Measurements from ENCODE around the gene MRC2. TPM values are rescaled to one million over a fixed set of nuclear protein-coding genes. Genes with fewer than 3 reads are reported as not detected.

Gene MRC2
- total RNA-seq, 1 donor from 2014 or later, result 361 TPM

DNA sequence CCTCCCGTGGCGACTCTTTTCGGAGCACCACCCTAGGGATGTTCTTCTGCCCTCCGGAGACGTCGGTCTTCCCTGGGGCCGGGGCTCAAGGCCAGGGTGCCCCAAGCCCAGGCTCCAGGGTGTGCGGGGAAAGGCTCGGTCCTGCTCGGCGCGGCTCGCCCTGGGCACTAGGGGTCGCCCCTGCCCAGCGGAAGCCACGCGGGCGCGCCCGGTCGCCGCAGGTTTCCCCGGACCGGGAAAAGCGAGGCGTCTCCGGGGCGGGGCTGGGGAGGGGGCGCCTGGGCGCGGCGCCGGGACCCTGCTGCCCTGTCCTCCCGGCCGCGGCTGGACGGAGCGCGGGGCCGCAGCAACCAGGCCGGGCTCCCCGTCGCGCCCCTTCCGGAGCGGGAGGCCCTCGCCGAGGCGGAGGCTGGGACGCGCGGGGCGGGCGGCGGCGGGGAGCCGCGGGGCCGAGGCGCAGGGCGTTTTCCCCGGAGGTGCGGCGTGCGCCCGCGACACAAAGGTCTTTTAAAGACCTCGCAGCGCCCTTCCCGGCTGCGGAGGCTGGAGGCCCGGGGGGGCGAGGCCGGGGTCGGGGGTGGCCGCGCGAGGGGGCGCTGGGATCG, 76.4 kb downstream of the MRC2 start:
- H3K9ac ChIP-seq (ENCODE audit: low read length), result peak overlapping the region; percentile 90
- H2AFZ ChIP-seq (ENCODE audit: low read depth, low read length), result peak overlapping the region; percentile 86
- Mint-ChIP-seq H3K27me3 (ENCODE audit: low read depth, unreplicated experiment) (peaks cover 4% of the 10 kb centered on the region), H3K4me1 (ENCODE audit: low read depth, unreplicated experiment) (peaks cover 12% of the 10 kb centered on the region), H3K27ac (ENCODE audit: unreplicated experiment) (no peak overlapping the region), H3K36me3 (ENCODE audit: low read depth, unreplicated experiment) (peaks cover 10% of the 10 kb centered on the region), H3K9me3 (ENCODE audit: unreplicated experiment) (peaks cover 6% of the 10 kb centered on the region), H3K4me3 (ENCODE audit: unreplicated experiment) (no peak overlapping the region)
- TF ChIP-seq EZH2 (IDR thresholded peaks at IDR 0.05; ENCODE audit: insufficient read depth, low read length), result no peak
- TF ChIP-seq CTCF (IDR thresholded peaks at IDR 0.05; ENCODE audit: insufficient read depth, low read depth, low read length), result peak; percentile 33
- peak; percentile 22 for DNase-seq (ENCODE audit: low read depth)
- H3K27me3 ChIP-seq (ENCODE audit: insufficient read depth, low read length), result no peaks in the 10 kb centered on the region
- no peak for FAIRE-seq
- peak overlapping the region; percentile 98 for H3K4me2 ChIP-seq (ENCODE audit: low read length)
- peak overlapping the region; percentile 71 for H3K27ac ChIP-seq (ENCODE audit: low read depth, low read length)
- peaks cover 29% of the 10 kb centered on the region for H3K4me1 ChIP-seq (ENCODE audit: insufficient read depth, low read length)
- peaks cover 5% of the 10 kb centered on the region for H3K9me3 ChIP-seq (ENCODE audit: insufficient read depth, low read depth, low read length)
- peak overlapping the region; percentile 55 for H3K4me3 ChIP-seq (ENCODE audit: insufficient read depth, low read depth, low read length)
- no peaks in the 10 kb centered on the region for H3K79me2 ChIP-seq (ENCODE audit: insufficient read depth, low read length)
- no peaks in the 10 kb centered on the region for H4K20me1 ChIP-seq (ENCODE audit: insufficient read depth, low read length)
- H3K36me3 ChIP-seq (ENCODE audit: insufficient read depth, low read length), result no peaks in the 10 kb centered on the region

DNA sequence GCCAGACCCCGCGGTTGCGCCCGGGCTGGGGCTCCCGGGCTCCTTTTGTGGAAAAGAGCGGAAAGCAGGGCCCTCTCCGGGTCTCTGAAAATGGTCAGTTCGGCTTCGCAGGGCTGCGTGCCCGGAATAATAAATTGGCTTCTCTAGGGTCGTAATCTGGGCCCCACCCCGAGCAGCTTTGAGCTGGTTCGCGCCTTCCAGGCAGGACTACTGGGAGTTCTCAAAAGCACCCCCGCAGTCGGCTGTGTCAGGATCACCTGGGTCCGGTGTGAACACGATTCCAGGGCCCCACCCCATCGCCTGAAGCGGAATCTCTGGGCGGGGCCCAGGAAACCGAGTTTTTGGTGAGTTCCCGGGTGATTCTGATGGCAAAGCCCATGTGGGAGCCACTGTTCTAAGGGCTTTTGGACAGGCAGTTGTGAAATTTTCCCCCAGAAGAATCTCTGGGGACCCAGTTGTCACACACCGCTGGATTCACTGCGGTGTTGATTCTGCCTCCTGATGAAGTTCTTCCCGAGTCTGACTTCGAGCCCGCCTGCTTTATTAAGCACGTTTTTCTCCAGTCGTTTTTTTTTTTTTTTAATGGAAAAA, 77.0 kb downstream of the MRC2 start:
- no peak for TF ChIP-seq CTCF (IDR thresholded peaks at IDR 0.05; ENCODE audit: insufficient read depth, low read depth, low read length)
- TF ChIP-seq EZH2 (IDR thresholded peaks at IDR 0.05; ENCODE audit: insufficient read depth, low read length), result no peak
- H3K36me3 Mint-ChIP-seq (ENCODE audit: low read depth, unreplicated experiment), result peaks cover 10% of the 10 kb centered on the region
- DNase-seq (ENCODE audit: low read depth) (peak; percentile 30), FAIRE-seq (no peak)
- Histone ChIP-seq H3K27ac (ENCODE audit: low read depth, low read length) (peak overlapping the region; percentile 71), H2AFZ (ENCODE audit: low read depth, low read length) (peak overlapping the region; percentile 86), H4K20me1 (ENCODE audit: insufficient read depth, low read length) (no peaks in the 10 kb centered on the region), H3K9me3 (ENCODE audit: insufficient read depth, low read depth, low read length) (peaks cover 7% of the 10 kb centered on the region), H3K27me3 (ENCODE audit: insufficient read depth, low read length) (no peaks in the 10 kb centered on the region), H3K36me3 (ENCODE audit: insufficient read depth, low read length) (no peaks in the 10 kb centered on the region), H3K9ac (ENCODE audit: low read length) (peak overlapping the region; percentile 90), H3K79me2 (ENCODE audit: insufficient read depth, low read length) (no peaks in the 10 kb centered on the region), H3K4me3 (ENCODE audit: insufficient read depth, low read depth, low read length) (peak overlapping the region; percentile 55), H3K4me2 (ENCODE audit: low read length) (peak overlapping the region; percentile 98), H3K4me1 (ENCODE audit: insufficient read depth, low read length) (peaks cover 29% of the 10 kb centered on the region)
- peaks cover 10% of the 10 kb centered on the region for H3K4me1 Mint-ChIP-seq (ENCODE audit: low read depth, unreplicated experiment)
- peak overlapping the region; percentile 94 for H3K27ac Mint-ChIP-seq (ENCODE audit: unreplicated experiment)
- peaks cover 8% of the 10 kb centered on the region for H3K9me3 Mint-ChIP-seq (ENCODE audit: unreplicated experiment)
- H3K27me3 Mint-ChIP-seq (ENCODE audit: low read depth, unreplicated experiment), result peaks cover 4% of the 10 kb centered on the region
- H3K4me3 Mint-ChIP-seq (ENCODE audit: unreplicated experiment), result peak overlapping the region; percentile 90
